Measurements from ENCODE around the gene MAP3K4. TPM values are rescaled to one million over a fixed set of nuclear protein-coding genes. Genes with fewer than 3 reads are reported as not detected.

MAP3K4 gene
- total RNA-seq, 1 experiment from 2014 or later, result 54.3 TPM

GRCh38 chr6:161023316-161023715 lies 31.7 kb downstream of the MAP3K4 start:
- Histone ChIP-seq H2BK12ac (ENCODE audit: insufficient read length, low read depth, low read length) (no peak overlapping the region), H3K4me2 (ENCODE audit: insufficient read depth, insufficient read length, low read length) (no peak overlapping the region), H2BK20ac (ENCODE audit: low read depth, low read length, poor library complexity, severe bottlenecking) (no peak overlapping the region), H3K18ac (ENCODE audit: insufficient read length, low read depth, low read length) (no peak overlapping the region), H2BK120ac (ENCODE audit: low read depth, low read length, poor library complexity, severe bottlenecking) (no peak overlapping the region), H3K4me1 (ENCODE audit: insufficient read depth, low read length) (no peaks in the 10 kb centered on the region), H2AK5ac (ENCODE audit: insufficient read length, low read length) (no peak overlapping the region), H3K9me3 (ENCODE audit: control insufficient read depth, low read depth, low read length) (no peaks in the 10 kb centered on the region), H3K9ac (ENCODE audit: extremely low read depth, insufficient read length, low read length) (no peak overlapping the region), H3T11ph (ENCODE audit: low read length) (no peak overlapping the region), H4K91ac (ENCODE audit: insufficient read length, low read depth, low read length) (no peak overlapping the region), H3K14ac (ENCODE audit: insufficient read depth, low read length) (no peak overlapping the region), H4K8ac (replicated peaks; ENCODE audit: insufficient read length, low read depth, low read length) (no peak overlapping the region), H3K27ac (ENCODE audit: insufficient read length, low read depth, low read length) (no peak overlapping the region), H4K20me1 (ENCODE audit: control insufficient read depth, insufficient read depth, insufficient read length) (no peaks in the 10 kb centered on the region), H4K5ac (ENCODE audit: insufficient read length, low read depth, low read length) (no peak overlapping the region), H3K27me3 (ENCODE audit: insufficient read depth, low read length) (no peaks in the 10 kb centered on the region), H3K79me2 (ENCODE audit: insufficient read depth, low read length) (peaks cover 2% of the 10 kb centered on the region; the same call in 1 of the 2 replicates), H2BK5ac (ENCODE audit: insufficient read length, low read length) (no peak overlapping the region), H3K79me1 (ENCODE audit: insufficient read depth, low read depth, low read length, poor library complexity, severe bottlenecking) (peaks cover 3% of the 10 kb centered on the region), H3K23me2 (ENCODE audit: insufficient read length, low read depth, low read length, poor library complexity, severe bottlenecking) (no peaks in the 10 kb centered on the region), H2AFZ (ENCODE audit: low read length) (no peak overlapping the region), H3K23ac (ENCODE audit: insufficient read length, low read depth, low read length) (no peak overlapping the region), H3K4ac (ENCODE audit: low read depth, low read length) (no peak overlapping the region), H2BK15ac (ENCODE audit: low read depth, low read length) (no peak overlapping the region), H3K56ac (ENCODE audit: insufficient read length, low read depth, low read length) (no peak overlapping the region)
- H3K27ac Mint-ChIP-seq, result no peak overlapping the region
- no peak overlapping the region for H3K4me3 Mint-ChIP-seq
- H3K36me3 Mint-ChIP-seq (ENCODE audit: insufficient read depth in 1 of 3, low read depth in 3 of 3), result peaks cover 2 to 11% (median 4%) of the 10 kb centered on the region in 3 experiments; a peak in 6 of 7 replicates
- no peaks in the 10 kb centered on the region for H3K27me3 Mint-ChIP-seq (ENCODE audit: low read depth)
- no peaks in the 10 kb centered on the region; a peak in 1 of 5 replicates for H3K9me3 Mint-ChIP-seq
- peaks cover 11 to 15% of the 10 kb centered on the region in 2 experiments for H3K4me1 Mint-ChIP-seq
- TF ChIP-seq CTCF (conservative IDR thresholded peaks at IDR 0.05), result no peak
- no peak for DNase-seq
- no CpG with 5 or more reads among the region's 2 CpGs for WGBS (ENCODE audit: extremely low coverage, insufficient read length, low lambda C conversion rate)
